OCI-LY3 (cell line): ENCODE measurements around the gene PLVAP.
A peak's percentile ranks its signal among the peaks of the same experiment; 100 is the strongest.

ENCODE experiments used
- H2AFZ ChIP-seq: fragments of 200-600, 300-600 bp; shearing (Covaris generic); 2 replicates; pipeline ENCODE4 v1.6.0; 2014; ENCODE audit warnings: antibody characterized with exemption, low read depth, low read length
- H3K27ac ChIP-seq: fragments of 200-600, 300-600 bp; sonication (generic); 2 replicates; pipeline ENCODE4 v1.5.1; 2014; ENCODE audit warnings: mild to moderate bottlenecking, low read length, moderate library complexity, mixed read lengths
- H3K27me3 ChIP-seq: fragments of 200-600, 300-600 bp; sonication (generic); 2 replicates; pipeline ENCODE4 v1.6.1; 2014; ENCODE audit warnings: low read depth, low read length, mixed read lengths
- H3K36me3 ChIP-seq: fragments of 200-600, 300-600 bp; sonication (generic); replicated peaks from 2 replicates; pipeline ENCODE3; 2014; ENCODE audit warnings: low read depth, low read length, mixed read lengths
- H3K4me1 ChIP-seq: fragments of 300-600, 200-600 bp; sonication (generic); 2 replicates; pipeline ENCODE4 v1.6.1; 2014; ENCODE audit warnings: low read length, mixed read lengths
- H3K4me2 ChIP-seq: fragments of 200-600, 300-600 bp; sonication (generic); 2 replicates; pipeline ENCODE4 v1.6.1; 2014; ENCODE audit warnings: low read length, mixed read lengths
- H3K4me3 ChIP-seq: fragments of 300-600, 200-600 bp; sonication (generic); 2 replicates; pipeline ENCODE4 v1.5.1; 2014; ENCODE audit warnings: antibody characterized with exemption, mild to moderate bottlenecking, low read length, moderate library complexity
- H3K79me2 ChIP-seq: fragments of 300-600, 200-600 bp; shearing (Covaris generic); 2 replicates; pipeline ENCODE4 v1.6.1; 2014; ENCODE audit warnings: mild to moderate bottlenecking, low read length, mixed read lengths
- H3K9ac ChIP-seq: fragments of 300-600, 200-600 bp; shearing (Covaris generic); 2 replicates; pipeline ENCODE4 v1.6.0; 2014; ENCODE audit warnings: mild to moderate bottlenecking, low read length, moderate library complexity
- H3K9me3 ChIP-seq: fragments of 200-600, 300-600 bp; shearing (Covaris generic); 2 replicates; pipeline ENCODE4 v1.6.1; 2014; ENCODE audit warnings: low read length, mixed read lengths; ENCODE audit not compliant: insufficient read depth
- H4K20me1 ChIP-seq: fragments of 200-600, 300-600 bp; sonication (generic); 2 replicates; pipeline ENCODE4 v1.6.1; 2016; ENCODE audit warnings: low read length, mixed read lengths; ENCODE audit not compliant: insufficient read depth
- CTCF ChIP-seq: fragments of 200-600, 300-600 bp; sonication (generic); IDR thresholded peaks from 2 replicates; pipeline ENCODE4 v1.5.1; 2014; ENCODE audit warnings: antibody characterized with exemption, low read length, low read depth
- EZH2phosphoT487 ChIP-seq: fragments of 200-600 bp; shearing (Covaris generic); IDR thresholded peaks from 2 replicates; pipeline ENCODE4 v1.6.1; 2018; ENCODE audit warnings: antibody characterized with exemption, mixed run types, low read depth

The PLVAP gene

DNA sequence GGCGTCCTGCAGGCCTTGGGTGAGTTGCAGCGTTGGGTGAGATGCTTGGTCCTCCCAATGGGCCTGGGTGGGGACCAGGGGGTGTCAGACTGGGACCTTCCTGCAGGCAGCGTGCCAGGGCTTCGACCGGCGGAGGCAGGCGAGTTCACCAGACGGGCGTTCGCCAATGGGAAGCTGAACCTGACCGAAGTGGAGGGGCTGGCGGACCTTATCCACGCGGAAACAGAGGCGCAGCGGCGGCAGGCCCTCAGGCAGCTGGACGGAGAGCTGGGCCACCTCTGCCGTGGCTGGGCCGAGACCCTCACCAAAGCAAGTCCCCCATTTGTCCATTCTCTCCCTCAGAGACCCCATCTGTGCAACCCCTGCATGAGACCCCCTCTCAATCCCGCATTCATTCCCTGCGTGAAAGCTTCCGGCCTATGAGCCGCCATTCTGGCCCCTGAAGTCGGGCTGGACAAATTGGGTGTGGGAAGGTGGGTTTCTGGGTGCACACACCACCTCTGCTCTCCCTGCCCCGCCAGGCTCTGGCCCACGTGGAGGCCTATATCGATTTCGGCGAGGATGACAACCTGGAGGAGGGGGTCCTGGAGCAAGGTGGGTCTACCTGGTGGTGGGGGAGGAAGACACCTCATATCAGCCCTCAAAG is 38.6 kb downstream of the PLVAP start:
- H3K27ac ChIP-seq: no peak overlapping the region
- peak overlapping the region; percentile 78 for H3K4me3 ChIP-seq
- H3K79me2 ChIP-seq: peaks cover 15% of the 10 kb centered on the region
- TF ChIP-seq EZH2phosphoT487 (no peak), CTCF (no peak)
- no peak overlapping the region for H2AFZ ChIP-seq
- H3K36me3 ChIP-seq: peaks cover 18% of the 10 kb centered on the region
- H3K4me2 ChIP-seq: peak overlapping the region; percentile 95
- peak overlapping the region; percentile 77 for H3K9ac ChIP-seq
- H3K4me1 ChIP-seq: peaks cover 24% of the 10 kb centered on the region
- H4K20me1 ChIP-seq: no peaks in the 10 kb centered on the region
- no peaks in the 10 kb centered on the region for H3K9me3 ChIP-seq
- no peaks in the 10 kb centered on the region for H3K27me3 ChIP-seq

DNA sequence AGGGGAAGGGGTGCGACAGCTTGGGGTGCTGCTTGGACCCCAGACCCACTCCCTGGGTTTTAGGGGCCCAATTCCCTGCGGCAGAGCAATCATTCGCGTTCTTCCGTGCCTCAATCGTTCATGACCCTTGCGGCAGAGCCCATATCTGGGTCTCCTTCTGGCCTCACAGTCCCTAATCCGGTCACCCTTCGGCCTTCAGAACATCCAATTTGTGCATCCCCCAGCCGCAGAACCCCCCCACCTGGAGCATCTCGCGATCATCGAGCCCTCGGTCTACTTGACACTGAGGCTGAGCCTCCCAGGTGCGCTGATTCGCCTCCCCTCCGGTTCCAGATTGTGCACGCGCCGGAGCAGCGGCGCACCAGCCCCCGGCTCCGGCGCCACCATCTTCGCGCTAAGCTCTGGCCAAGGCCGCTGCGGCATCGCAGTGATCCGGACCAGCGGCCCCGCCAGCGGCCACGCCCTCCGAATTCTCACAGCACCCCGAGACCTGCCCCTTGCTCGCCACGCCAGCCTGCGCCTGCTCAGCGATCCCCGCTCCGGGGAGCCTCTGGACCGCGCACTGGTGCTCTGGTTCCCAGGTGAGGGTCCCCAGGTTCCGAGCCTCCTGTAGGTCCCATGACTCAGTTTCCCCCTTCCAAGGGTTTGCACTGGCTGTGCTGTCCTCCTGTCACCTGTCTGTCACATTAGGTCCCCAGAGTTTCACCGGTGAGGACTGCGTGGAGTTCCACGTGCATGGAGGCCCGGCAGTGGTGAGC is 39.3 kb downstream of the PLVAP start:
- peak overlapping the region; percentile 40 for H2AFZ ChIP-seq
- H3K9me3 ChIP-seq: no peaks in the 10 kb centered on the region
- H3K79me2 ChIP-seq: peaks cover 15% of the 10 kb centered on the region
- TF ChIP-seq CTCF: no peak
- TF ChIP-seq EZH2phosphoT487: no peak
- no peaks in the 10 kb centered on the region for H3K27me3 ChIP-seq
- peak overlapping the region; percentile 77 for H3K9ac ChIP-seq
- H3K4me2 ChIP-seq: peak overlapping the region; percentile 95
- peaks cover 22% of the 10 kb centered on the region for H3K36me3 ChIP-seq
- peak overlapping the region; percentile 40 for H3K27ac ChIP-seq
- peak overlapping the region; percentile 78 for H3K4me3 ChIP-seq
- peaks cover 24% of the 10 kb centered on the region for H3K4me1 ChIP-seq
- H4K20me1 ChIP-seq: no peaks in the 10 kb centered on the region

- peaks cover 15% of the 10 kb centered on the region for H3K79me2 ChIP-seq
- H3K9me3 ChIP-seq: no peaks in the 10 kb centered on the region
- no peaks in the 10 kb centered on the region for H4K20me1 ChIP-seq
- H3K36me3 ChIP-seq: peaks cover 23% of the 10 kb centered on the region
- peak within 1 kb of the TSS; percentile 63 for H3K27ac ChIP-seq
- peak within 1 kb of the TSS; percentile 78 for H3K4me3 ChIP-seq
- H3K4me2 ChIP-seq: peak within 1 kb of the TSS; percentile 95
- H3K27me3 ChIP-seq: no peaks in the 10 kb centered on the region
- TF ChIP-seq CTCF (no peak), EZH2phosphoT487 (no peak)
- H2AFZ ChIP-seq: peak within 1 kb of the TSS; percentile 91
- H3K4me1 ChIP-seq: peaks cover 24% of the 10 kb centered on the region
- H3K9ac ChIP-seq: peak within 1 kb of the TSS; percentile 80
Measured at GRCh38 chr19:17336872-17337674, 40.1 kb downstream of the PLVAP start, which contains the start of gene GTPBP3. TSS of gene GTPBP3 (plus strand) at chr19:17337553. CDS start at chr19:17337612, 59 bp downstream.
